ENCODE measurements around the gene MMP24OS.

MMP24OS gene

DNA sequence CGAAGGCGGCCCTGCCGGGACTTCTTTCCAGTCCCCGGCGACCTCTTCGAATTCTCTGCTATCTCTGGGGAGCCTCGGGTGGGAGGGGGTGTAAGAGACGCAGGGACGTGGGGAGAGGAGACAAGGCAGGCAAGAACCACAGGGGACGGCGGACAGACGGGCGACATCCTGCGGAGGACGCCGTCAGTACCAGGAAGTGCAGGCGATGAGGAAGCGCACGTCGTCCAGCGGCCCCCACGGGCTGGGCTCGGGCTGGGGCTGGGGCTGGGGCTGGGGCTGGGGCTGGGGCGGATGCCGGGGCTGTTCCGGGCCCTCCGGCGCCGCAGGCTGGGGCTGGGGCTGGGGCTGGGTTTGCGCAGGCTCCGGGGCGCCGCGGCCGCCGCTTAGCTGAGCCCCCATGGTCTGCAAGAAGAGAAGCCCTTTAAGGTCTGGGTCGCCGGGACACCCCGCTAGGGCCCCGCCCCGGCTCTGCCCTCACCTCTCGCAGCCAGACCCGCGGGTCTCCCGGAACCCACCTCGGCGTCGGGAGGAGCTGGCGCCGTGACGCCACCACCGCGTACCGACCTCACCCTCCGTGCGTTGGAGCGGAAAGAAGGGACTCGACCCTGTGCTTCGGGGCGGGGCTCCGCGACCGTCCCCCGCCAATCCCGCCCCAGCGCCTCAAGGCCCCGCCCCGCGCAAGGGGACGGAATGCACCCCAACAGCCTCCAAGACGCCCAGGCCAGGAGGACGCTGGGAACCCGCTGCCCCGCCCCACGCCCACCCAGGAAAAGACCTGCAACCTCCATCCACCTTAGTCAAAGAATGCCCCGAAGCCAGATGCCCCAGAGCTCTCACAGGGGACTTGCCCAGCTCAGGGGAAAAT, at the start of gene MMP24OS:
TSS of gene MMP24OS (minus strand) at position 592 of the 865 bp plus-strand sequence. CDS start at position 399, 193 bp downstream.
- H3K4me3 ChIP-seq (ENCODE audit: low read depth, low read length), result peak within 1 kb of the TSS; percentile 82
- peak; percentile 48 for DNase-seq (ENCODE audit: low read depth)
- TF ChIP-seq, protein P1, sequence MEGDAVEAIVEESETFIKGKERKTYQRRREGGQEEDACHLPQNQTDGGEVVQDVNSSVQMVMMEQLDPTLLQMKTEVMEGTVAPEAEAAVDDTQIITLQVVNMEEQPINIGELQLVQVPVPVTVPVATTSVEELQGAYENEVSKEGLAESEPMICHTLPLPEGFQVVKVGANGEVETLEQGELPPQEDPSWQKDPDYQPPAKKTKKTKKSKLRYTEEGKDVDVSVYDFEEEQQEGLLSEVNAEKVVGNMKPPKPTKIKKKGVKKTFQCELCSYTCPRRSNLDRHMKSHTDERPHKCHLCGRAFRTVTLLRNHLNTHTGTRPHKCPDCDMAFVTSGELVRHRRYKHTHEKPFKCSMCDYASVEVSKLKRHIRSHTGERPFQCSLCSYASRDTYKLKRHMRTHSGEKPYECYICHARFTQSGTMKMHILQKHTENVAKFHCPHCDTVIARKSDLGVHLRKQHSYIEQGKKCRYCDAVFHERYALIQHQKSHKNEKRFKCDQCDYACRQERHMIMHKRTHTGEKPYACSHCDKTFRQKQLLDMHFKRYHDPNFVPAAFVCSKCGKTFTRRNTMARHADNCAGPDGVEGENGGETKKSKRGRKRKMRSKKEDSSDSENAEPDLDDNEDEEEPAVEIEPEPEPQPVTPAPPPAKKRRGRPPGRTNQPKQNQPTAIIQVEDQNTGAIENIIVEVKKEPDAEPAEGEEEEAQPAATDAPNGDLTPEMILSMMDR (IDR thresholded peaks at IDR 0.05; ENCODE audit: control insufficient read depth, extremely low read depth, insufficient read depth), result peak; percentile 72

DNA sequence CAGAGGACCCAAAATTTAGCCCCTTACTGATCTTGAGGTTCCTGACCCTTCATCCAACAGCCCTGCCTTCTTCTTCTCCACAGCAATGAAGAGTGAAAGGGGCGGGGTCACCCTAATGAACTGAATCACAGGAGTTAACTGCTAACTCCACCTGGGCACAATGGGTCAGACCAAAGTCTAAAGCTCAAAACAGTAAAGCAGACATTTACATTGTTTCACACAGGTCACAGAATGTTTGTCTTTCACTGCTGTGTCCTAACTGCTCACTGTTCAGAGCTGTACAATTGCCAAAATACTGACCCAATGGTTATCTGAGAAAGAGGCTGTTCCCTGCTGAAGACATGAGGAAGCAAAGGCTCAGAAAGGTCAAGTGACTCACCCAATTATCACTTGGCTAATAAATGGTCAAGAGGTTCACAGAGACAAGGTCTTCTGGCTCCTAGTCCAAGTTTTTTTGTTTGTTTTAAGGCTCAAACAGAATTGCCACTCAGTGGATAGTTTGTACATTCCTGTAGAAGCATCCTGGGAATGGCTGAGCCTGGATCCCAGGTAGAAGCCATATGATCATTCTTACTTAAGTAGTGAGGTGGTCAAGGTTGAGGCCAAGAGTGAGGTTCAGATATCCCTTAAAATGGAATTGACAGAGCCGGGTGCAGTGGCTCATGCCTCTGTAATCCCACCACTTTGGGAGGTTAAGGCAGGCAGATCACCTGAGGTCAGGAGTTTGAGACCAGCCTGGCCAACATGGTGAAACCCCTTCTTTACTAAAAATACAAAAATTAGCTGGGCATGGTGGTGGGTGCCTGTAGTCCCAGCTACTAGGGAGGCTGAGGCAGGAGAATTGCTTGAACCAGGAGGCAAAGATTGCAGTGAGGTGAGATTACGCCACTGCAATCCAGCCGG, 49.4 kb upstream of the MMP24OS start:
- DNase-seq (ENCODE audit: low read depth), result peak; percentile 92
- TF ChIP-seq, protein P1 (IDR thresholded peaks at IDR 0.05; ENCODE audit: control insufficient read depth, extremely low read depth, insufficient read depth), result no peak
- no peak overlapping the region for H3K4me3 ChIP-seq (ENCODE audit: low read depth, low read length)

- H3K4me3 ChIP-seq (ENCODE audit: low read depth, low read length), result no peak overlapping the region
- no peak for DNase-seq (ENCODE audit: low read depth)
- TF ChIP-seq, protein P1 (IDR thresholded peaks at IDR 0.05; ENCODE audit: control insufficient read depth, extremely low read depth, insufficient read depth), result no peak
Measured at GRCh38 chr20:35326740-35327073, 48.8 kb upstream of the MMP24OS start.

DNA sequence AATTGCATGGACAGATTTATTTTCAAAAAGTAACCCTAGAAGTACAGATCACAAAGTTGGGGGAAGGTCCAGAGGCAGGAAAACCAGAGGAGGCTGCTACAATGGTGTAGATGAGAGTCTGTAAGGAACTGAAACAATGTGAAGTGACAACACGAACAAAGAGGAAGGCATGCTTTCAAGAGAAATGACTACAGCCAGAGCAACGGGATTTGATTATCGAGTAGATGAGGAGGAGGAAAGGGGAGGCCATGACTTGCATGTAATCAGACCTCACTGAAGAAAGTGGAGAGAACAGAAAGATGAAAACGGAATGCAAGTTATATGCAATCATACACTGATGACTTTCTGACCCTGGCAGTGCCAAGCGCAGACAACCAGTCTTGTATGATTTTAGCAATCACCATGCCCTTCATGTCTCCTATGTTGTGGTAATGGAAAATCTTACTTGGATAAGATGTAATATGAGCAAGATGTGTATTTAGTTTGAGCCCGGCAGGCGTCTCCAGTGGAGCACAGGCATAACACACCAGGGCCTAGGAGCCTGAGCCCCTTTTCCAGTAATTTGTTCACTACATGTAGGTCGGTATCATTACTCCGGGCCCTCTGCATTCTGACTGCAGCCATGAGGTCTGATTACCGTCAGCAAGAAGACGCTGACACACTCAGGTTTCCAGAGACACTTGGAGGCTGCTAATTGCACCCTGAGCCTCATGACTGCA, 48.3 kb upstream of the MMP24OS start:
- DNase-seq (ENCODE audit: low read depth), result no peak
- TF ChIP-seq, protein P1 (IDR thresholded peaks at IDR 0.05; ENCODE audit: control insufficient read depth, extremely low read depth, insufficient read depth), result no peak
- no peak overlapping the region for H3K4me3 ChIP-seq (ENCODE audit: low read depth, low read length)

GRCh38 chr20:35325401-35325800, 47.5 kb upstream of the MMP24OS start:
- no peak overlapping the region for H3K4me3 ChIP-seq (ENCODE audit: low read depth, low read length)
- TF ChIP-seq, protein P1 (IDR thresholded peaks at IDR 0.05; ENCODE audit: control insufficient read depth, extremely low read depth, insufficient read depth), result no peak
- DNase-seq (ENCODE audit: low read depth), result no peak

GRCh38 chr20:35320396-35321126, 42.6 kb upstream of the MMP24OS start:
- TF ChIP-seq, protein P1 (IDR thresholded peaks at IDR 0.05; ENCODE audit: control insufficient read depth, extremely low read depth, insufficient read depth), result no peak
- no peak overlapping the region for H3K4me3 ChIP-seq (ENCODE audit: low read depth, low read length)
- no peak for DNase-seq (ENCODE audit: low read depth)
